B cell (primary cell): ENCODE results near the gene RAN. TPM values are rescaled to one million over a fixed set of nuclear protein-coding genes. Genes with fewer than 3 reads are reported as not detected.
A peak's percentile ranks its signal among the peaks of the same experiment; 100 is the strongest.
"Not testable (repeated sequence)": the region's sequence is repeated elsewhere in the genome, so short reads cannot be mapped to it uniquely, and the experiment has no call there.

Source experiments
- ATAC-seq: fragments of 200-7000 bp; cut with Tn5 transposase; one replicate; pipeline ENCODE4 v1.10.0; 2021; ENCODE audit warnings: low read depth, mild to moderate bottlenecking, moderate number of reproducible peaks, moderate library complexity
- CTCF ChIA-PET: fragments of 350-600 bp; sonication (Branson Sonifier 250); formaldehyde crosslinking; loops from one replicate; lab custom pipeline; 2021; ENCODE audit warnings: antibody characterized with exemption, inconsistent platforms; lab: Charles Lee
- POLR2A ChIA-PET: fragments of 350-600 bp; sonication (Branson Sonifier 250); formaldehyde crosslinking; loops from one replicate; lab custom pipeline; 2021; ENCODE audit warnings: antibody characterized with exemption; lab: Charles Lee
- DNase-seq: peaks from one replicate; pipeline ENCODE4 v3.0.0; 2013
- H2AFZ ChIP-seq: 2 replicates; pipeline ENCODE4 v1.6.1; 2012; ENCODE audit warnings: mild to moderate bottlenecking, low read depth, low read length; ENCODE audit not compliant: insufficient read depth, poor library complexity, severe bottlenecking
- H3K27ac ChIP-seq, 2 donors: 1 replicate in 1 of 2; 2 replicates in 1 of 2; pipeline ENCODE4 v1.5.1; 2012 to 2013; ENCODE audit warnings: low read length in 2 of 2, mild to moderate bottlenecking in 2 of 2, moderate library complexity in 1 of 2
- H3K27me3 ChIP-seq, 4 experiments: fragments of 200-600 bp in 1 of 4; sonication (generic) in 1 of 4; replicated peaks in 1 of 4; 1 replicate in 2 of 4; 2 replicates in 2 of 4; pipeline versions ENCODE4 v1.6.1 to v1.7.0; 2013 to 2016; ENCODE audit warnings: low read length in 3 of 4, mild to moderate bottlenecking in 2 of 4, mixed read lengths in 1 of 4, moderate library complexity in 1 of 4; ENCODE audit not compliant: insufficient read depth in 4 of 4, control insufficient read depth in 3 of 4; ENCODE audit errors: control extremely low read depth in 1 of 4
- H3K36me3 ChIP-seq, 2 experiments: replicated peaks in 1 of 2; 1 replicate in 1 of 2; 2 replicates in 1 of 2; pipeline versions ENCODE4 v1.6.1 to v1.7.1; 2013; ENCODE audit warnings: low read length in 1 of 2; ENCODE audit not compliant: insufficient read depth in 2 of 2, control insufficient read depth in 1 of 2; ENCODE audit errors: control extremely low read depth in 1 of 2, extremely low read depth in 1 of 2
- H3K4me1 ChIP-seq, 2 donors: fragments of 200-600 bp in 1 of 2; sonication (generic) in 1 of 2; 1 replicate in 1 of 2; 2 replicates in 1 of 2; pipeline versions ENCODE4 v1.5.1 to v1.6.1; 2013 to 2017; ENCODE audit warnings: low read length in 2 of 2; ENCODE audit not compliant: control insufficient read depth in 2 of 2, insufficient read depth in 2 of 2
- H3K4me2 ChIP-seq: replicated peaks from 2 replicates; pipeline ENCODE3; 2012; ENCODE audit warnings: mild to moderate bottlenecking, low read depth, low read length; ENCODE audit not compliant: poor library complexity, severe bottlenecking
- H3K4me3 ChIP-seq, 5 experiments: fragments of 200-600 bp in 1 of 5; sonication (generic) in 1 of 5; 1 replicate in 3 of 5; 2 replicates in 2 of 5; pipeline versions ENCODE4 v1.5.1 to v1.7.0; 2011 to 2016; ENCODE audit warnings: low read length in 4 of 5, mild to moderate bottlenecking in 4 of 5, low read depth in 2 of 5, control low read depth in 1 of 5, moderate library complexity in 1 of 5; ENCODE audit not compliant: insufficient read depth in 1 of 5; ENCODE audit errors: control extremely low read depth in 1 of 5, extremely low read depth in 1 of 5
- H3K79me2 ChIP-seq: fragments of 200-600 bp; sonication (generic); one replicate; pipeline ENCODE4 v1.6.0; 2016; ENCODE audit warnings: low read length; ENCODE audit not compliant: control insufficient read depth, insufficient read depth
- H3K9ac ChIP-seq: fragments of 200-600 bp; sonication (generic); 2 replicates; pipeline ENCODE4 v1.6.1; 2017; ENCODE audit warnings: mild to moderate bottlenecking, low read length, moderate library complexity
- H3K9me3 ChIP-seq, 3 donors: one replicate each; pipeline versions ENCODE4 v1.6.1 to v1.7.1; 2013; ENCODE audit warnings: low read length in 2 of 3; ENCODE audit not compliant: control insufficient read depth in 2 of 3, insufficient read depth in 1 of 3; ENCODE audit errors: control extremely low read depth in 1 of 3
- H4K20me1 ChIP-seq: 2 replicates; pipeline ENCODE4 v1.6.0; 2012; ENCODE audit warnings: mild to moderate bottlenecking, low read length; ENCODE audit not compliant: insufficient read depth, control insufficient read depth, poor library complexity, severe bottlenecking
- H3K27ac Mint-ChIP-seq: one replicate; pipeline ENCODE4 v1.8.0; 2021; ENCODE audit warnings: mixed read lengths
- H3K27me3 Mint-ChIP-seq: one replicate; pipeline ENCODE4 v1.8.0; 2021; ENCODE audit warnings: mixed read lengths
- H3K4me1 Mint-ChIP-seq: one replicate; pipeline ENCODE4 v1.8.0; 2021; ENCODE audit warnings: mixed read lengths
- H3K4me3 Mint-ChIP-seq: one replicate; pipeline ENCODE4 v1.8.0; 2021; ENCODE audit warnings: mixed read lengths
- H3K9me3 Mint-ChIP-seq: one replicate; pipeline ENCODE4 v1.8.0; 2022; ENCODE audit warnings: mixed read lengths; ENCODE audit not compliant: insufficient read depth
- CTCF ChIP-seq: fragments of 200-600 bp; IDR thresholded peaks from one replicate; pipeline ENCODE4 v1.8.0; 2022; ENCODE audit warnings: antibody characterized with exemption, mild to moderate bottlenecking
- EZH2 ChIP-seq: IDR thresholded peaks from 2 replicates; pipeline ENCODE4 v1.6.1; 2012; ENCODE audit warnings: borderline replicate concordance, low read depth, mild to moderate bottlenecking, moderate library complexity, low read length; ENCODE audit not compliant: insufficient read depth, poor library complexity, severe bottlenecking
- WGBS: methylation state at CpG from one replicate; pipeline ENCODE4 v1.1.5; 2013; ENCODE audit warnings: missing lambda C conversion rate; ENCODE audit not compliant: insufficient coverage; 5-methylcytosine and 5-hydroxymethylcytosine counted together
- intact Hi-C: fragments of 100-400 bp; cut with micrococcal nuclease; formaldehyde crosslinking; loops from one replicate; pipeline ENCODE4 v1.10.0; 2022
- polyA plus RNA-seq: library from polyadenylated mRNA; depleted of rRNA; stranded (reverse); fragments of >200 nt; gene quantifications from 2 replicates; pipeline ENCODE4 v1.2.3, GENCODE V29; 2012
- total RNA-seq, 2 donors: library from RNA; stranded (reverse); fragments of 120-200 nt in 1 of 2; gene quantifications; 1 replicate in 1 of 2; 2 replicates in 1 of 2; pipeline versions ENCODE4 v1.2.3 to v1.2.4, GENCODE V29; 2013 to 2022

RAN gene
- total and polyA plus RNA-seq, 2 donors (not counting 1 experiment from before 2014, with no cell fraction given): 298 to 339 TPM

GRCh38 chr12:130874696-130875095 is 2.8 kb downstream of the RAN start:
- Histone ChIP-seq H3K27me3 (no peaks in the 10 kb centered on the region), H3K4me1 (peaks cover 31 to 38% of the 10 kb centered on the region in 2 donors), H3K9me3 (peaks cover 0 to 3% (median 0%) of the 10 kb centered on the region in 3 donors), H3K36me3 (peaks cover 15 to 38% of the 10 kb centered on the region in 2 experiments), H3K27ac (no peak overlapping the region), H3K79me2 (peaks cover 30% of the 10 kb centered on the region), H2AFZ (no peak overlapping the region), H3K9ac (no peak overlapping the region), H3K4me3 (no peak overlapping the region), H3K4me2 (no peak overlapping the region), H4K20me1 (peaks cover 24% of the 10 kb centered on the region)
- DNase-seq (no peak), ATAC-seq (no peak)
- H3K4me1 Mint-ChIP-seq: peaks cover 54% of the 10 kb centered on the region
- H3K27me3 Mint-ChIP-seq: no peaks in the 10 kb centered on the region
- H3K27ac Mint-ChIP-seq: no peak overlapping the region
- 95% methylated on average over 7 of the region's 10 CpGs for WGBS
- H3K4me3 Mint-ChIP-seq: peak overlapping the region; percentile 96
- no peak for TF ChIP-seq EZH2
- no peak for TF ChIP-seq CTCF
- intact Hi-C loops: loop anchor here (5.0 to 10.0 kb wide), 4 partner anchors 60 to 1210 kb away; partner anchors contain the start of gene PUS1
- POLR2A ChIA-PET: no interaction called here
- CTCF ChIA-PET: no interaction called here
- no peaks in the 10 kb centered on the region for H3K9me3 Mint-ChIP-seq

- H4K20me1 ChIP-seq: peaks cover 24% of the 10 kb centered on the region
- 80% methylated on average over 3 of the region's 5 CpGs for WGBS
- no peaks in the 10 kb centered on the region for H3K9me3 Mint-ChIP-seq
- no peak overlapping the region for H3K4me2 ChIP-seq
- ATAC-seq (no peak), DNase-seq (no peak)
- TF ChIP-seq CTCF (no peak), EZH2 (no peak)
- H3K79me2 ChIP-seq: peaks cover 30% of the 10 kb centered on the region
- peaks cover 15 to 38% of the 10 kb centered on the region in 2 experiments for H3K36me3 ChIP-seq
- no peak overlapping the region for H3K27ac ChIP-seq
- no peak overlapping the region for H3K4me3 ChIP-seq
- no peak overlapping the region for H3K9ac ChIP-seq
- ChIA-PET CTCF (no interaction called here), POLR2A (no interaction called here)
- no peak overlapping the region for H3K4me3 Mint-ChIP-seq
- peaks cover 59% of the 10 kb centered on the region for H3K4me1 Mint-ChIP-seq
- H3K27me3 ChIP-seq: no peaks in the 10 kb centered on the region
- no peaks in the 10 kb centered on the region for H3K27me3 Mint-ChIP-seq
- peaks cover 0 to 3% (median 0%) of the 10 kb centered on the region in 3 donors for H3K9me3 ChIP-seq
- H2AFZ ChIP-seq: no peak overlapping the region
- H3K27ac Mint-ChIP-seq: no peak overlapping the region
- intact Hi-C loops: loop anchor here (10.0 kb wide), 3 partner anchors 60 to 1210 kb away; partner anchors contain the start of gene PUS1
- peaks cover 36 to 43% of the 10 kb centered on the region in 2 donors for H3K4me1 ChIP-seq
Observed at GRCh38 chr12:130875193-130875592, 3.3 kb downstream of the RAN start.

- CTCF ChIA-PET, H2AFZ ChIP-seq, H3K27me3 ChIP-seq, H3K27ac ChIP-seq, H3K4me3 ChIP-seq, H3K9ac ChIP-seq, H3K4me2 ChIP-seq, H3K9me3 ChIP-seq, DNase-seq, H3K9me3 Mint-ChIP-seq, POLR2A ChIA-PET, H3K4me3 Mint-ChIP-seq, H3K27me3 Mint-ChIP-seq, ATAC-seq: not testable (repeated sequence)
- Histone ChIP-seq H4K20me1 (peaks cover 24% of the 10 kb centered on the region), H3K79me2 (peaks cover 30% of the 10 kb centered on the region), H3K4me1 (peaks cover 39 to 48% of the 10 kb centered on the region in 2 donors), H3K36me3 (peaks cover 15 to 38% of the 10 kb centered on the region in 2 experiments)
- H3K27ac Mint-ChIP-seq: peak overlapping the region; percentile 5
- 98% methylated on average over 9 of the region's 11 CpGs for WGBS
- intact Hi-C loops: loop anchor here (10.0 kb wide), 3 partner anchors 61 to 1209 kb away; partner anchors contain the start of gene PUS1
- peaks cover 62% of the 10 kb centered on the region for H3K4me1 Mint-ChIP-seq
Observed at GRCh38 chr12:130875708-130876107, 3.8 kb downstream of the RAN start.
